Activated CD4-positive, alpha-beta T cell treated with anti-CD3 and anti-CD28 coated beads, Interleukin-2, Interleukin-4, amounts not matched to agents 100 ng/mL and 50 ng/mL, durations not matched to agents 16 hours and 8 hours (primary cell): ENCODE data around the gene KLF15.

Experiments used
- DNase-seq: peaks from one replicate; pipeline ENCODE4 v3.0.0-alpha.2; 2020; ENCODE audit warnings: low spot score

Gene KLF15

GRCh38 chr3:126320517-126321293, 36.5 kb downstream of the KLF15 start:
- no peak for DNase-seq

GRCh38 chr3:126319701-126320295, 37.4 kb downstream of the KLF15 start:
- no peak for DNase-seq

DNA sequence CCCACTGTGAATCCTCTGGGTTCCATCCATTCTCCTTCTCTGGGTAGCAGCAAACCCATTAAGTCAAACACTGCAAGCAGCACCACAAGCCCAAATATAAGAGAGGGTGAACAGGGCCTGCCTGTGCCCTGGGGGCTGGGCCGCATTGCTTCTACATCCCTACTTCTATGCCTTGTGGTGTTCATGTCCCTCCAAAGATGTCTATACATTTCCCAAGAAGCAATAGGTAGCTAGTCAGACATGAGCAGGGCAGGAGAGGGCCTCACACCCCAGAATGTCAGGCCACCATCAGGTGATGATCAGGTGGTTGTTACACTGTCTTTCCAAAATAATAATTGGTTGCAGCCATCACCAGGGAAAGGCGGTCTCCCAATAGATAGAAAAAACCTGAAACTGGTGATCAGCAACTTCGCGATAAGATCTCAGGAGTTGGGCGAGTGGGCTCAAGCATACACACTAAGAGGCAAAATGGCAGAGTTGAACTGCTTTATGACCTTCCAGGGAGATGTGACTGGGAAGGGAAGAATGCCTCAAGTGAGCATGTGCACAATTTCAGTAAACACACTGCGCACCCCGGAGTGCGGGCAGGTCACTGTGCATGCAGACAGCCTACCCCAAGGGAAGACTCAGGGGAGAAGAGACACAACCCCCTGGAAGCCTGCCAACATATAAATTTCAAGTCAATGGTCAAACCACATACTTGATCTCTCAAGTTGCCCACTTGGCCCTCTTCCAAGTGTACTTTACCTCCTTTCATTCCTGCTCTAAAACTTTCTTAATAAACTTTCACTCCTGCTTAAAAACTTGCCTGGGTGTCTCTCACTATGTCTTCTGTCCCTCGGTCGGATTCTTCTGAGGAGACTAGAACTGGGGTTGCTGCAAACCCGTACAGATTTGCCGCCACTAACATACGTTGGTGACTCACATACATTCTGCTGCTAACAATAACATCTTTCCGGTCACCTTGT, 39.9 kb downstream of the KLF15 start:
- no peak for DNase-seq

DNA sequence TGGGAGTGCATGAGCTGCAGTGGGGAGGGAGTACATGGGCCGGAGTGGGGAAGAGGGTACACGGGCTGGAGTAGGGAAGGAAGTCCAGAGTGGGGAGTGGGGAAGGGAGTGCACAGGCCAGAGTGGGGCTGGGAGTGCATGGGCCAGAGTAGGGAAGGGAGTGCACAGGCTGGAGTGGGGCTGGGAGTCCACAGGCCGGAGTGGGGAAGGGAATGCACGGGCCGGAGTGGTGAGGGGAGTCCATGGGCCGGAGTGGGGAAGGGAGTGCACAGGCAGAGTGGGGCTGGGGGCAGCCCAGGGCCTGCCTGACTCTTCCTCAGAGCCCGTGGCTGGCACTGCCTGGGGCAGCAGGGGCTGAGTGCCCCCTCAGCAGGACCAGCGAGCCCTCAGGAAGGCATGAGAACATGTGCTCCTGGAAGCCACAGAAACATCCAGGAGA, 40.7 kb downstream of the KLF15 start:
- DNase-seq = no peak

DNA sequence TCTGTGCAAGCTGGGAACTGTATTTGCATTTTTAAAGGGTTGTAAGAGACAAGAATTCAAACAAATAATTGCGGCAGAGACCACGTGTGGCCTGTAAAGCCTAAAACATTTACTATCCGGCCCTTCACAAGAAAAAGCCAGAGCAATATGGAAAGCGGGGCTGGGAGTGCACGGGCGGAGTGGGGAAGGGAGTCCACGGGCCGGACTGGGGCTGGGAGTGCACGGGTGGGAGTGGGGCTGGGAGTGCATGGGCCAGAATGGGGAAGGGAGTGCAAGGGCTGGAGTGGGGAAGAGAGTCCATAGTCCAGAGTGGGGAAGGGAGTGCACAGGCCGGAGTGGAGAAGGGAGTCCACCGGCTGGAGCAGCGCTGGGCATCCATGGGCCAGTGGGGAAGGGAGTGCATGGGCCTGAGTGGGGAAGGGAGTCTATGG, 41.2 kb downstream of the KLF15 start:
- no peak for DNase-seq

- no peak for DNase-seq
Observed at GRCh38 chr3:126314790-126315658, 42.2 kb downstream of the KLF15 start.

DNA sequence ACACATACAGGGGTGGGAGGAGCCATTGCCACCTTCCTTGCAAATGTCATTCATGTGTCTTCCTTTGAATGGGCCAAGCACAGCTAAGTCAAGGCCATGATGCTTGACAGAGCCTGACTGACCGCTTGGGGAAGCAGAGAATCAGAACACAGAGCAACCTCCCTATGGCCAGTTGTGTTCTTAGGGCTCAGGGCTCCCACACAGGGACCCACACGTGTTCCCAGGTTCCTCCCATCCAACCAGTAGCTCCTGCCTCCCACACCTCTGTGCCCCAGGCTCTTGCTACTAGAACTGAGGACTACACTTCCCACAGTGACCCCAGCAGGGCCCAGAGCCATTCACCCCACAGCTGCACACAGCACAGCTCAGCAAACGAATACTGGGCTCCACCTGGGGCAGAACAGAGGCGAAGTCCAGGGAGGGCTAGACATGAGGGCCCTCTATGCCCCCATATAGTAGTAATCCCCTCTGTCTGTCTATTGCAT, 42.9 kb downstream of the KLF15 start:
- DNase-seq = no peak

GRCh38 chr3:126313580-126314304, 43.5 kb downstream of the KLF15 start:
- DNase-seq = no peak

DNA sequence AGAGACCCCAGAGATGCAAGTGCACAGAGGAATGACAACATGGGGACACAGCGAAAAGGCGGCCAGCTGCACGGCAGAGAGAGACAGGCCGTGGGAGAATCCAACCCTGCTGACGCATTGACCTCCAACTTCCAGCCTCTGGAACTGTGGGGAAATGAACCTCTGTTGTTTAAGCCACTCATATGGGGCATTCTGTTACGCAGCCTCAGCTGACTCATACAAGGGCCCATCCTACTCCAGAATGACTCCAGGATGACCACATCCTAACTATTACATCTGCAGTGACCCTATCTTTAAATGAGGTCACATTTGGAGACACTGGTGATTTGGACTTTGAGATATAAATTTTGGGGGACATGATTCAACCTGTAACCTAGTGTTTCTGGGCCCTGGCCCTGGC, 44.0 kb downstream of the KLF15 start:
- no peak for DNase-seq

DNA sequence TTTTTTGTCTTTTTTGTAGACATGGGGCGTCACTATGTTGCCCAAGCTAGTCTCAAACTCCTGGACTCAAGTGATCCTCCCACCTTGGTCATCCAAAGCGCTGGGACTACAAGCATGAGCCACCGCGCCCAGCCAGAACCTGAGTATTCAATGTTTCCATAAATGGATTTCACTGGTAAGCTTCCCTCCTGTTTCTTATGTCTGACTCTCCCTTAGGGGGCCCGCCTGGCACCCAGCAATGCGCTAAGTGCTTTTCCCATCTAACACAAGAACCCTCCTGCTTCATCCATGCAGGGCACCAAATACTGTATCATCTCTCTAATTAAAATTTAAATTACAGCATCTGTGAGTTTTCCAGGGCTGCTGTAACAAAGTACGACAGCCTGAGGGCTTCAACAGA, 44.9 kb downstream of the KLF15 start:
- no peak for DNase-seq

GRCh38 chr3:126311338-126311978, 45.8 kb downstream of the KLF15 start:
- DNase-seq = no peak

DNA sequence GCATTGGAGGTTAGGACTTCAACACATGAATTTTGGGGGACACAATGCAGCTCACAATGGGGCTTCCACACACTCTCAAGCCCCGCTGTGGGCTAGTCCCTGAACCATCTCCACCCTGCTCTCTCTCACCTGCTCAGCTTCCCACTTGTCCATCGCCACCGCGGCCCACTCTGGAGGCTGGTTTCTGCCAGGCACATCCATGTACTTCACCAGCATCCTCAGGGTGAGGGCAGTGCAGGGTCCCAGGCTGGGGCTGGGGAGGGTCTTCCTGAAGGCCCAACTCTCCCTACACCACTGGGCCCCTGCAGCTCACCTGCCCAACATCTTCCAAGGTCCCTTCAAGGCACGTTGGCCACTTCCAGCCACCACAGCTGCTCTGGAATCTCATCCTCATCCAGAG, 46.4 kb downstream of the KLF15 start:
- no peak for DNase-seq

- no peak for DNase-seq
Observed at GRCh38 chr3:126309861-126310655, 47.1 kb downstream of the KLF15 start.

DNA sequence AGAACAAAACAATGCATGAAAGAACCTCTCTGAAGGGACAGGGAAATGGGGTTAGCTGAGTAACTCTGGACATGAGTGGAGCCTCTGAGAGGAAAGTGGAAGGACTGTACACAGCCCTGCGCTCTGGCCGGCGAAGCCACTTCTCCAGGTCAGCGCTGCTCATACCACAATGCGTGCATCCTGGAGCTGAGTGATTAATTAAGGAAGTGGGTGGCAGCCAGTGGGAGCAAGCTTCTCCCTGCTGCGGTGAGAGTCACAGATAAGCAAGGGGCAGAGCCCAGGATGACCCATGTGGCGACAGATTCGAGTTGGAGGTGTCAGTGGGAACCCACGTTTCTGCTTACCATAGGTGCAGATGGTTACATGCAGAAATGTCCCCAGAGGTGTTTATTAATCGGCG, 48.0 kb downstream of the KLF15 start:
- no peak for DNase-seq

- no peak for DNase-seq
Observed at GRCh38 chr3:126308394-126309125, 48.6 kb downstream of the KLF15 start.

GRCh38 chr3:126307591-126308393, 49.4 kb downstream of the KLF15 start:
- no peak for DNase-seq

DNA sequence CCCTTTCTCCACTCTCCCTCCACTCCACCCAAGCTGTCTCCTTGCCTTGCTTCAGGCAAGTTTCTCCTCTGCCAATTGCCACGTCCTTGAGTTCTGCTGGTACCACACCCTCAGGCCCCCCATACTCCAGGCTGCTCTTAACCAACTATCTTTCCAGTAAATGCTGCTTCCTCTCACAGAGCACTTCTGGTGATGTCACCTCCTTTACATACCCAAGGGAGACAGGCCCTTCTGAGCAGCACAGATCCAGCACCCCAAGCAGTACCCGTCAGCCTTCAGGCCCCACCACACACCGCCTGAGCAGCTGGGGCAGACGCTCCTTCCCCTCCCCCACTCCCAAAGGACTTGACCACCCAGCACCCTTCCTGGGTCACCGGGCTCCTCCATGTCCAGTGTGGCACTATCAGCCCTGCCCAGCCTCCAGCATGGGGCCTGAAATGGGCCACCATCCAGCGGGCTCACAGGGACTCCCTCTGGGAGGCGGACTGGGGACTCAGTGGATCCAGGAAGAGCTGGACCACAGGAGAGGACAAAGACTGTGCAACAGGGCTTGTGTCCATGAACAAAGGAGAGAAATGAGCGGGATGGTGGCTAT, 50.2 kb downstream of the KLF15 start:
- DNase-seq = no peak
